Measurements from ENCODE around the gene CALML6.

CALML6 gene

GRCh38 chr1:1928231-1929101 is 13.4 kb downstream of the CALML6 start:
- Histone ChIP-seq H3K27ac (ENCODE audit: extremely low read depth, low read depth, low read length) (no peak overlapping the region), H3K4me3 (ENCODE audit: low read depth, low read length) (no peak overlapping the region), H3K9me3 (ENCODE audit: control insufficient read depth, insufficient read depth, low read depth, low read length) (no peaks in the 10 kb centered on the region), H3K4me1 (ENCODE audit: control insufficient read depth, insufficient read depth, low read length) (no peaks in the 10 kb centered on the region), H3K36me3 (ENCODE audit: control insufficient read depth in 2 of 2, insufficient read depth in 1 of 2, low read length in 2 of 2) (no peaks in the 10 kb centered on the region)
- no peak for TF ChIP-seq ZNF837 (tag by site-specific recombination; IDR thresholded peaks at IDR 0.05)
- no peak for TF ChIP-seq ZNF121 (tag by site-specific recombination; IDR thresholded peaks at IDR 0.05)
- no peak for TF ChIP-seq ZSCAN30 (tag by site-specific recombination; IDR thresholded peaks at IDR 0.05)
- no peak for TF ChIP-seq PBX3 (CRISPR knock-in tag; IDR thresholded peaks at IDR 0.05)
- no peak for TF ChIP-seq ZNF221 (tag by site-specific recombination; IDR thresholded peaks at IDR 0.05; ENCODE audit: borderline replicate concordance)
- no peak for TF ChIP-seq TSHZ1 (tag by site-specific recombination; IDR thresholded peaks at IDR 0.05; ENCODE audit: borderline replicate concordance)
- no peak for TF ChIP-seq PRDM6 (tag by site-specific recombination; IDR thresholded peaks at IDR 0.05)
- TF ChIP-seq WT1 (tag by site-specific recombination; IDR thresholded peaks at IDR 0.05): no peak
- TF ChIP-seq KLF16 (tag by site-specific recombination; IDR thresholded peaks at IDR 0.05): no peak
- no peak for TF ChIP-seq ZNF48 (tag by site-specific recombination; IDR thresholded peaks at IDR 0.05)
- TF ChIP-seq ZNF843 (tag by site-specific recombination; IDR thresholded peaks at IDR 0.05): no peak
- TF ChIP-seq ZNF768 (tag by site-specific recombination; IDR thresholded peaks at IDR 0.05): no peak
- no peak for TF ChIP-seq ZNF548 (tag by site-specific recombination; IDR thresholded peaks at IDR 0.05)
- TF ChIP-seq PRDM1 (tag by site-specific recombination; IDR thresholded peaks at IDR 0.05): no peak
- ChIA-PET POLR2A (no interaction called here), CTCF (no interaction called here)

- H3K27ac ChIP-seq (ENCODE audit: extremely low read depth, low read depth, low read length): no peak overlapping the region
- no peak overlapping the region for H3K4me3 ChIP-seq (ENCODE audit: low read depth, low read length)
- no peaks in the 10 kb centered on the region for H3K36me3 ChIP-seq (ENCODE audit: control insufficient read depth in 2 of 2, insufficient read depth in 1 of 2, low read length in 2 of 2)
- H3K4me1 ChIP-seq (ENCODE audit: control insufficient read depth, insufficient read depth, low read length): no peaks in the 10 kb centered on the region
- ChIA-PET CTCF (interaction anchor here (2.1 kb wide), 1 partner anchor 15 kb away, joined by 9 read pairs; no protein-coding TSS in a partner anchor), POLR2A (no interaction called here)
- H3K9me3 ChIP-seq (ENCODE audit: control insufficient read depth, insufficient read depth, low read depth, low read length): no peaks in the 10 kb centered on the region
- TF ChIP-seq ELK4 (IDR thresholded peaks at IDR 0.05; ENCODE audit: borderline replicate concordance, low read depth, low read length): no peak
- no peak for TF ChIP-seq REST (tag by site-specific recombination; IDR thresholded peaks at IDR 0.05)
- no peak for TF ChIP-seq ZBTB26 (tag by site-specific recombination; optimal IDR thresholded peaks at IDR 0.05)
- no peak for TF ChIP-seq ZNF148 (tag by site-specific recombination; IDR thresholded peaks at IDR 0.05; ENCODE audit: borderline replicate concordance)
Observed at GRCh38 chr1:1929102-1929638, 14.1 kb downstream of the CALML6 start.
